GM12892 (cell line): ENCODE data around the gene MACROD1.
"Not testable (repeated sequence)": the region's sequence is repeated elsewhere in the genome, so short reads cannot be mapped to it uniquely, and the experiment has no call there.

Experiments
- POLR2A ChIP-seq: IDR thresholded peaks from 2 replicates; pipeline ENCODE4 v1.6.1; 2011; ENCODE audit warnings: low read depth, low read length, control low read depth
- POLR2AphosphoS5 ChIP-seq: IDR thresholded peaks from 2 replicates; pipeline ENCODE4 v1.6.1; 2011; ENCODE audit warnings: low read depth, low read length, control low read depth
- TAF1 ChIP-seq: IDR thresholded peaks from 2 replicates; pipeline ENCODE4 v1.6.1; 2011; ENCODE audit warnings: low read depth, mild to moderate bottlenecking, control low read depth, low read length, borderline replicate concordance

GRCh38 chr11:63963895-63964294 lies 202.0 kb downstream of the MACROD1 start:
- not testable (repeated sequence) for TF ChIP-seq POLR2A, POLR2AphosphoS5, TAF1
